Urothelium cell line (cell line): ENCODE measurements around the gene OLFML2A.

ENCODE experiments used
- DNase-seq: peaks from one replicate; pipeline ENCODE4 v3.0.0; 2011; ENCODE audit warnings: low spot score, mixed read lengths
- FAIRE-seq: peaks from 2 replicates; lab custom pipeline; 2011; peaks lifted over from hg19 to GRCh38; lab: Jason Lieb, UNC

The OLFML2A gene

DNA sequence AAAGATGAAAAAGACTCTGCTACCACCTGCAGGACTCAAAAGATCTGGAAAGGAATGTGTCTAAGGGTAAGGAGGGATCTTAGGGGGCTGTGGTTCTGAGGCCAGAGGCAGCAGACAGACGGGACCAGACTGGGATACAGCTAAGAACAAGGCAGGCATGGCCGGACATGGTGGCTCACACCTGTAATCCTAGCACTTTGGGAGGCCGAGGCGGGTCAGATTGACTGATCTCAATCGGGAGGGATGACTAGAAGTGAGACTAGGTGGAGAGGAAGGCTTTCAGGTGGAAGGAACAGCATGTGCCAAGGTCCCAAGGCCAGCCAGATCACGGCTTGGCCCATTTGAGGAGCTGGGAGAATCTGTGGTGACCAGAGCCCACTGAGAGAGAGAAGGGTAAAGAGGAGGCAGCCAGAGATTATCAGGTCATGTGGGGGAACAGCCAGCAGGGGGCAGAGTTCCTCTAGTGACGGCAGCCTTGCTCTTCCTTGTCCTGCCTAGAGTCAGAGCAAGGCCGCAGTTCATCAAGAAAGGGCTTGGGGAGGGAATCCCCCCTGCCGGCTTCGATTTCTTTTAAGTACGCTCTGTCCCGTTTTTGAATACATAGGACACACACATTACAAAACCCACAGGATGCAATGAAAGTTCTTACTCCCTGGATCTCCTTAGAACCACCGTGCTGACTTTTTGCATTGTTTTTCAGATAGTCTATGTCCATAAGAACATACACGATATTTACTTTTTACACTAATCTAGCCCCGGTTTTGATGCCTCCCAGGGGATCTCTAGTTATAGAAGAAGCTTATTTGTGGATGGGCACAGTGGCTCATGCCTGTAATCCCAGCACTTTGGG, 2.6 kb upstream of the OLFML2A start:
- DNase-seq: peak; percentile 70
- no peak for FAIRE-seq

DNA sequence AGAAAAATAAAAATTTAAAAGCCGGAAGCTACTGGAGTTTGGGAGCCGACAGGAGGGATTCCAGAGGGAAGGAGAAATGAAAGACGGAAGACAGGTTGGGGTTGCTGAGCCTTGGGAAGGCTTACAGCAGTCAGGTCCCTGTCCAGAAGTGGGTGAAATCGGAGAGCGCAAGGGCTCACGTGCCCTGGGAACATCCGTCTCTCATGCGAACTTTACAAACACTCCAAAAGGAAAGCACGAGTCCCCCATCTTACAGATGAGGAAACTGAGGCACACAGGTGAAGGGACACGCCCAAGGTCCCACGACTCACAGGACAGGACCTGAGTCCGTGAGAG, 347 bp upstream of the OLFML2A start:
- no peak for FAIRE-seq
- DNase-seq: no peak

DNA sequence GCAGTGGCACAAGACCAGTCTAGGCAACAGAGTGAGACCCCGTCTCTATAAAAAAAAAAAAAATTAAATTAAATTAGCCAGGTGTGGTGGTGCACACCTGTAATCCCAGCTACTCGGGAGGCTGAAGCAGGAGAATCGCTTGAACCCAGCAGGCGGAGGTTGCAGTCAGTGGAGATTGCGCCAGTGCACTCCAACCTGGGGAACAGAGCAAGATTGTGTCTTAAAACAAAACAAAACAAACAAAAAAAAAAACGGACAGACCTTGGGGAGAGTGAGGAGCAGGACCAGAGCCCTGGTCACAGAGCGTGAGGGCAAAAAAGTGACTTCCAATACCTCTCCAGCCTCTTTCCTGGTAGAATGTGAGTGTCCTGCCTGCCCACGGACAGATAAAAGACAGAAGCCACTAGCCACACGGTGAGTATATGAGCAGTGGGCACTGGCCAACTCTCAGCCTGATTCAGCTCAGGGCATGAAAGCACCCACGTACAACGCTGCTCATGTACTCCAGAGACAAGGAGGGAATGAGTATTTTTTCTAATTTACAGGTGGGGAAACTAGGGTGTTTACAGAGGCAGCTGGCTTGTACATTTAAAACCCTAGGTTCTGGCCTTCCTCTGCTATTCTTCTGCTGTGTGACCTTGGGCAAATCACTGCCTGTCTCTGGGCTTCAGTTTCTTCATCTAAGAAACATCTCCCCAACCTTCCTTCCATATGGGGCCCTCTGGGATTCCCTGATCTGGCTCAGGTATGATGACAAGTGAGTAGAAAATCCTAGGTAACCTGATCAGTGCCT, 1.8 kb downstream of the OLFML2A start:
- FAIRE-seq (no peak), DNase-seq (no peak)

DNA sequence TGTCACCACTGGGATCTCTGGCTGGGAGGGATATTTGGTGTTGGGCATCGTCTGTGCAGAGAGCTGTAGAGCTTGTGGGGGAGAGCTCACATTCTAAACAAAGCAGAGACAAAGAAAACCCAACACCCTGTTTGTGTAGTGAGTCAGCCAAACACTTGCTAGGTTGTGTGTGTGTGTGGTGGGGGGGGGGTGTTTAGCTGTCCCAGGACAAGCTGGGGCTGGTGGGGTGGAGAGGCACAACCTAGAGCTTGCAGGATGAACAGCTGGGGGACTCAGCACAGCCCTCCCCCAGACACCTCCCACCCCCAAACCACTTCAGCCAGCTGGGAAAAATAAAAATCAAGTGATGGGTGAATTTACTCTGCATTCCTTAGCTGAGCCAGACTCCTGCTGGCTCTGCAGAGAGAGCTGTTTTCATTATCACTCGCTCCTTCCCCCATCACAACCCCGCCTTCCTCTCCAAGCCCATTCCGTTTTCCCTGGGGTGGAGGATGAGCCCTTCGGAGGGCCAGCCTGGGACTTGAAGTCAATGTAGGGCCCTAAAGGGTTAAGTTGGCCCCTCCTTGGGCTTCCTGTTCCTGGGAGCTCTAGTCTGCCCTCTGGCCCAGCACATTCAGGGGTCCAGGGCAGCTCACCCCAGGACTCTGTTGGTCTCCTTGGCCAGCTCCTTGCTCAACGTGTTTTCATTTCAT, 2.6 kb downstream of the OLFML2A start:
- DNase-seq (peak; percentile 78), FAIRE-seq (no peak)

DNA sequence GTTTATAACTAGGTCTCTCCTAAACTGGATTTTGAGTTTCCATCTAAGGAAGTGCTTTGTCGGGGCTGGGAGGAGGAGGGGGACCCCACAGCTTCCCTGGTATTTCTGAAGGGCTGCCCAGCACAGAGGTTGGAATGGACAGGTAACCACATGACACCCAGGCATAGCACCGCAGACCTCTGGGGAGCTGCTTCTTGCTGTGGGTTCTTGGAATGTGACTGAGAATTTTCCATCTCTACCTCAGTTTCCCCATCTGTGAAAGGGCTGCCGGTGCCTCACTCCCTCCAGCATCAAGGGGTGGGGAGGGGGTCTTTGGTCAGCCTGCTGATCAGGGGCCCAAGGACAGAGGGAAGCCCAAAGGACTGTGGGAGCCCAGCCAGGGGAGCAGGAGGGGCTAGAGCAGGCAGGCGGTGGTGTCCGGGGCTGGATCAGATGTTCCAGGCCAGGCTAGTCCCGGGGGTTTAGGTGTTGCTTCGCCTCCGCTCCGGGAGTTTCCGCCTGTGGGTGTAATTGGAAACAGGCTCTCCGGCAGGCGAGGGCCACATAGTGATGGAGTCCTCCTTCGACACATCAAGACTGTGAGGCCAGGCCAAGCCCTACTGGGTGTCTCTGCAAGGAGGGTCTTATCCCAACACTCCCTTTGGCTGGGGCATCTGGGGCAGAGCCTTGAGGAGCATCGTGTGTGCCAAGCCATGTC, 3.3 kb downstream of the OLFML2A start:
- FAIRE-seq (no peak), DNase-seq (no peak)

DNA sequence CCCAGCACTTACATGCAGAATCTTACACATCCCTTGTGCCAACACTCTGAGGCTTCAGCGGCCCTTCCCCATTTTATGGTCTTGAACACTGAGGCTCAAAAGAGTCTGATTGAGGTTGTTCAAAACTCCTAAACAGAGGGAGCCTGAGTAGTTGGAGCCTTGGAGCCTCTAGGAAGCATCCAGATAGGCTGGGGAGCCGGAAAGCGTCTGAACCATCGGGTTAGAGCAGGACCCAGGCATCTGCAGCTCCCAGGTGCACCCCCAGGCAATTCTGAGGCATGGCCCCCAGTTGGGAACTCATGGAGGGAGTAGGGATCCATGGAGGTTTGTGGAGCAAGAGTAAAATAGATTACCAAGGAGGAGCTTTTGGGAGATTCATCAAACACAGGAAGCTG, 3.8 kb downstream of the OLFML2A start:
- FAIRE-seq (no peak), DNase-seq (no peak)

DNA sequence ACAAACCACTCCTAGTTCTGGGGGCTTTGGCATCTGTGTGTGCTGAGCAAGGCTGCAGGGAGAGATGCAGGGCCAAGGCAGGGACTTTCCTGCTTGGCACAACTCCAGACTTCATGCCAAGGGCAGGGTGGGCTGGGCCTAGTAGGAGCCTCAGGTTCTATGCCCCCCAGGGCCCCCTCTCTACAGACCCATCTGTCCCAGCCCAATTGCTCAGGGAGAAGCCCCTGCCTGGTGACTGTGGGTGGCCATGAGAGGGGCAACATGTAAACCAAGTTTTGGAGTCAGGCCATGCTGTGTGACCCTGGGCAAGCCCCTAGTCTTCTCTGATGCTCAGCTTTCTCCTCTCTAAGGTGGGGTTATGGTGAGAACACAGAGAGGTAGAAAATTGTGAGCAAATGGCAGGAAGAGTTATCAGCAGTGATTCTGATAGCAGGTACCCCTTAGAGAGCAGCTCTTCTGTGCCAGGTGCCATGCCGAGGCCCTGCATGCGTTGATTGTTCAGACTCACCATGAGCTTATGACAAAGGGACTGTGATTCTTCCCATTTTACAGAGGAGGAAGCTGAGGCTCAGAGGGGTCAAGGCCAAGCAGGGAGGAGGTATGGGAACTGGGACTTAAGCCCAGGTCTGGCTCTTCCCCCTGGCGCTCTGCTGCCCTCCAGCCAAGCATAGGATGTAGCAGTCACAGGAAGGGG, 5.2 kb downstream of the OLFML2A start:
- DNase-seq: no peak
- no peak for FAIRE-seq

DNA sequence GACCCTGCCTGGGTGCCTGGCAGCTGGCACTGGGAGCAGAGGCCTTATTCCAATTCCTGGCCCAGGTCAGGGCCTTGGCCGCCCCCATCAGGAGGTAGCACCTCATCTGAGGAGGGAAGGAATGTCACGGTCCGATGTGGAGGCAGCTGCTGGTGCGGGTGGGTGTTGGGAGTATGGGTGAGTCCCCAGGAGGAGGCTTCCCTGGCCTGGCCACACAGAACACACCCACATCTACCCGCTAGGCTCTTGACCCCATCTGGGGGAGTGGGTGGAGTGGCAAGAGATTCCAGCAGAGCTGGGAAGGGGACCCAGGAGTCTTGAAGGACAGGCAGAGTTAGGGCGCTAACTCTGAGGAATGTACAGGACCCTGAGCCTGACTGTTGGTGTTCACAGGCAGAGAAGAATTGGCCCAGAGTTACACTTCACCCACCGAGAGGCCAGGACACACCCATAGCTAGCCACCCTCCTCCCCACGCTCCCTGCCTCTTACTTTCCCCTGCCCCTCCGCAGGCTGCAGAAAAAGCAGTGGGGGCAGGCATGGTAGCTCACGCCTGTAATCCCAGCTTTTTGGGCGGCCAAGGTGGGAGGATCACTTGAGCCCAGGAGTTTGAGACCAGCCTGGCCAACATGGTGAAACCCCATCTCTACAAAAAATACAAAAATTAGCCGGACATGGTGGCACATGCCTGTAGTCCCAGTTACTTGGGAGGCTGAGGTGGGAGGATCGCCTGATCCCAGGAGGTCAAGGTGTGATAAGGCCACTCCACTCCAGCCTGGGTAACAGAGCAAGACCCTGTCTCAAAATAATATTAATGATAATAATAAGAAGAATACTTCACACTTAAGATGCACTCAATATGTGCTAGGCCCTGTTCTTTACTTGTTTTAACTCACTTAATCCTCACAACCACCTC, 6.0 kb downstream of the OLFML2A start:
- DNase-seq (no peak), FAIRE-seq (no peak)

DNA sequence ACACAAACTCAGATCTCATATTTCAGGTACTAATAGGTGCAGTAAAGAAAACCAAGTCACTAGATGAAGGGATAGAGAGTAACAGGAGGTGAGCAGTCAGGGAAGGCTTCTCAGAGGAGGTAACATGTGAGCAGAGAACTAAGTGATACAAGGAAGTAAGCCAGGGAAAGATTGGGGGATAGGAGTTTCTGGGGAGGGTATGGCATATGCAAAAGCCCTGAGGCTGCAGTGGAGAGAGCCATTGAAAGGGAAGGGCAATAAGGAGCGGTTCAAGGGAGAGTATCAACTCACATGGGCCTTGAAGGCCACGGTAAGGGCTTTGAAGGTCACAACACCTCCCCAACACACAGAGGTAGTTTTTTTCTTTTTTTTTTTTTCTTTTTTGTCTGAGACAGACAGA, 6.9 kb downstream of the OLFML2A start:
- FAIRE-seq (no peak), DNase-seq (no peak)

DNA sequence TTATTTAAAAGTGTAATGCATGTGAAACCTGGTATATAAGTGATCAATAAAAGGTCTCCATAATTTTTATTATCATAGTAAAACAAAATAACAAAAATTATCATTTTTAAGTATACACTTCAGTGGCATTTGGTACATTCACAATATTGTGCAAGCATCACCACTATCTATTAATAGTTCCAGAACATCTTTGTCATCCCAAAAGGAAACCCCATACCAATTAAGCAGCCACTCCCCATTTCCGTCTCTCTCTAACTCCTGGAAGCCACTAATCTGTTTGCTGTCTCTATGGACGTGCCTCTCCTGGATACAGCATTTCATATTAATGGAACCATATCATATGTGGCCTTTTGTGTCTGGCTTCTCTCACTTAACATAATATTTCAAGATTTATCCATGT, 7.6 kb downstream of the OLFML2A start:
- DNase-seq (no peak), FAIRE-seq (no peak)

DNA sequence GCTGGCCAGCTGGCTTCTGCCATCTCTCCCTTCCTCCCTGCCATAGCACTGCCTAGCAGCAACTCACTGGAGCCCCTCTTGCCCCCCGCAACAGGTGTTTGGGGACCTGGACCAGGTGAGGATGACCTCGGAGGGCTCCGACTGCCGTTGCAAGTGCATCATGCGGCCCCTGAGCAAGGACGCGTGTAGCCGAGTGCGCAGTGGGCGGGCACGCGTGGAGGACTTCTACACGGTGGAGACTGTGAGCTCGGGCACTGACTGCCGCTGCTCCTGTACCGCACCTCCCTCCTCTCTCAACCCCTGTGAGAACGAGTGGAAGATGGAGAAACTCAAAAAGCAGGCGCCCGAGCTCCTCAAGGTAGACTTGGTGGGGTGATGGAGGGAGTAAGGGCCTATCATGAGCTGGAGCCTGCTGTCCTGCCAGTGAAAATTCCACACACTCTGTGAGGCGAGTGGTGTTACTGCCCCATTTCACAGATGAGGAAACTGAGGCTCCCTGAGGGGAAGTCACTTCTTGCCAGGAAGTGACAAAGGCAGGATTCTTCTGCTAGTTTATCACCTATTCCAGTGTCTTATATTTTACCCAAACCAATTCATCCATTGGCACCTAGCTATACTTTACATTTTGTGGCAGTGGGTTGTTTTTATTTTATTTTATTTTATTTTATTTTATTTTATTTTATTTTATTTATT, 10.1 kb downstream of the OLFML2A start:
- no peak for FAIRE-seq

DNA sequence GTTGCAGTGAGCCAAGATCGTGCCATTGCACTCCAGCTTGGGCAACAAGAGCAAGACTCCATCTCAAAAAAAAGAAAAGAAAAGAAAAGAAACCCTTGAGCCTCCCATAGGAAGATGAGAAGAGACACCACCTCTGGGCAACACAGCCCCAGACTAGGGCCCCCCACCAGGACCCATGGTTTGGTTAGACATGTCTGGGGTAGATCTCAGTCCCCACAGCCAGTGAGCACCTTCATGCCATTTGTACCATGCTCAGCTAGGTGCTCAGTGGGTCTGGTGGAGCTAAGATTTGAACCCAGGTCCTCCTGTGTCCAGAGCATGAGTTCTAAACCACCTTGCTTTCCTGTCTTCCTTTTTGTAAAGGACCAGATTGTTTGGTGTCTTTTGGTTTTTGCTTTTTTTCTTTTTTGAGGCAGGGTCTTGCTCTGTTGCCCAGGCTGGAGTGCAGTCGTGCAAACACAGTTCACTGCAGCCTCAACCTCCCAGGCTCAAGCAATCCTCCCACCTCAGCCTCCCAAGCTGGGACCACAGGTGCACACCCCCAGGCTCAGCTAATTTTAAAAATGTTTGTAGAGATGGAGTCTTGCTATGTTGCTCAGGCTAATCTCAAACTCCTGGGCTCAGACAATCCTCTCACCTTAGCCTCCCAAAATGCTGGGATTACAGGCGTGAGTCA, 11.7 kb downstream of the OLFML2A start:
- DNase-seq (no peak), FAIRE-seq (no peak)

More for the DNA sequence above, 10.1 kb downstream of the OLFML2A start:
- DNase-seq: no peak

DNA sequence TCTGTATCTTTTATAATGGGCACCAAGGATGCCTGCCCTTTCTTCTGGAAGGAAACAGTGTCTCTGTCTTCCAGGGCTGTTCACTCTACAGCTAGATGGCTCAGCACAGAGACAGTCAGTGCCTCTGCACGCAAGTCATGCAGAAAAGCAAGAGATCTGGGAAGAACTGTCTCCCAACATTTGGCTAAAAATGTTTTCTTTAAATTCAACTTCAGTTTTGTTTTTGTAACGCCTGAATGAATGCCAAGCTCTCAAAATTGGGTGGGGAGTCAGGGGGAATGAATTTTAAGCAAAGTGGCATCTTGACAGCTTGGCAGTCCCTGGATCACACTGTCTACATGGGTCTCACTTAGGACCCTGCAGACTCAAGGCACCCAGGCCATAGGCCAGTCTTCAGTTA, 12.6 kb downstream of the OLFML2A start:
- FAIRE-seq (no peak), DNase-seq (no peak)

DNA sequence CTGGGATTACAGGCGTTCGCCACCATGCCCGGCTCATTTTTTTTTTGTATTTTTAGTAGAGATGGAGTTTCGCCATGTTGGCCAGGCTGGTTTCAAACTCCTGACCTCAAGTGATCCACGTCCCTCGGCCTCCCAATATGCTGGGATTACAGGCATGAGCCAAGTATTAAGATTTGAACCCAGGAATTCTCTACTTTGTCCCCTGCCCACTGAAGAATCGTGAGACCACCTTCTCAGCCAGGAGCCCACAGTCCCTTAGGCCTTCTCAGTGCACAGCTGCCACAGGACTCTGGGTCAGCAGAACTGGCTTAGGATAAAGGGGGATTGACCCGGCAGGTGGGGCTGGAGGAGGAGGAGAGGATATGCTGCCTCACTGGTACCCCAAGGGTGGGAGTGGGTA, 13.4 kb downstream of the OLFML2A start:
- no peak for FAIRE-seq
- DNase-seq: no peak

DNA sequence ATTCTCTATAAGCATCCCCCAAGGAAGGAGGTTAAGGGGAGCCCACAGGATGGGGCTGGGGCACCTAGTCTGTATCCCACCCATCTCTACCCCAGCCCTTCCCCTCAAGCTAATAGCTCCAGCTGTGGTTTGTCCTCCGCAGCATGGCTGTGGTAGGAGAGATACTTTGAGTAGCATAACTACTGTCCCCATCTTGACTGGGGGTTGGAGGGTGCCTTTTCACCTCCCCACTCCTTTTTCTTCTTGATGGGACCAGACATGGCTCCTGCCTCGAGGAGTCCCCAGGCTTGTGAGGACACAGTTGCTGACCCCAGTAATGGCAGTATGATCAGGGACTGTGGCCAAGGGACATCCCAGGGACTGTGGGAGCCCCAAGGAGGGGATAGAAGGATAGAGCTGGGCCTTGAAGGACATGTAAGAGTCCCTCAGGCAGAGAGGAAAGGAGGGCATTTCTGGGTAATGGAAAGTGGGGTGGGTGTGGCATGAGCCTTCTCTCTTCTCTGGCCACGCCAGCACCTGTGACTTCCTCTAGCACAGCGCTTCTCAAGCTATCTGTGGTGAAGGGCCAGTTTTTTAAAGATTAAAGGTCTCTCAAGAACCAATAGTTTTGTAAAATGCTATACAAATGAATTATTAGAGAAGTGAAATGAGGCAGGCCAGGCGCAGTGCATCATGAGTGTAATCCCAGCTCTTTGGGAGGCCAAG, 14.0 kb downstream of the OLFML2A start:
- FAIRE-seq (no peak), DNase-seq (no peak)

DNA sequence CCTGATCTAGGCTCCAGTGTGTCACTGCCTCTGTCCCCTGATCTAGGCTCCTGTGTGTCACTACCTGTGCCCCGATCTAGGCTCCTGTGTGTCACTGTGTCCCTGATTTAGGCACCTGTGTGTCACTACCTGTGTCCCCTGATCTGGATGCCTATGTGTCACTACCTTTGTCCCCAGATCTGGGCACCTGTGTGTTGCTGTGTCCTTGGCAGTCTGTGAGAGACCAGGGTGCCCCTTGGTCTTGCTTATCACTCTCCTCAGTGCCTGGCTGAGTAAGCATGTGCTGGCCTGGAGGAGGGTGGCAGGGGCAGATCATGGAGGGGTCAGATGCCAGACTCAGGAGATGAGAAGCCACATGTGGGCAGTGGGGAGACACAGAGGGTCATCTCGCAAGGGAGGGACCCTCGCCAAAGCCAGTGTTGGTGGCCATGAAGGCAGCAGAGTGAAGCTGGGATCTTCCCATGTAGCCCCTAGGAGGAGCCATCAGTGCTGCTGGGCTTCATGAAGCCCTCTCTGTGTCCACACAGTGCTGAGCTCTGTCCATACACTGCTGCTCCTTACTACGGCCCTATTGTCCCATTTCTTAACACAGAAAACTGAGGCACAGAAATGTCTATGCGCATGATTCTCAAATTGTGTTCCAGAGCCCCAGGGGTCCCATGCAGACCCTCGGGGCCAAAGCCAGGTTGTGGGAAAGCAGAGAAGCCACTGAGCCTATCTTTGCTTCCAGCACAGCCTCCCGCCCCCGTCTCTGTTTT, 15.5 kb downstream of the OLFML2A start:
- FAIRE-seq (no peak), DNase-seq (no peak)

DNA sequence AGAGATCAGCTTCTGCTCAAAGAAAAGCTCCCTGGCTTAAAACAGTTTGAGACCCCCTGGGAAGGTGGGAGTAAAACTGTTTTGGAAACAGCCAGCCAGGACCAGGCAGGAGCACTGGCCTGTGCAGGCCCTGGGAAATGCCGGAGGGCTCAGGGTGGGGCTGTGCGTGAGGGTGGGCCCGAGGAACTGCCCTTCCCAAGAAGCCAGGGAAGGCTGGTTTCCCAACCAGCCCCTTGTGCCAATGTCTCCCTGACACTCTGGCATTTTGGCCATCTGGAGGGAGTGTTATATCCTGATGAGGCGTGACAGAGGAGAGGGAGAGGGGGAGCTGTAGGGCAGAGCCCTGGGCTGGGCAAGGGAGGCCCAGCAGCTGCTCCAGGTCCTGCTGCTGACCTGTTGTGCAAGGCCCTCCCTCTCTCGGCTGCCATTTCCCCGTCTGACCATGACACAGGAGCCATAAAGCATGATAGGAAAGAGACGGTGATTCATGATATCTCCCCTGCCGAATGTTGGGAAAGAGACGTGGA, 16.1 kb downstream of the OLFML2A start:
- DNase-seq (no peak), FAIRE-seq (no peak)
